ENCODE measurements around the gene TP53BP2.
"Not testable (repeated sequence)": the region's sequence is repeated elsewhere in the genome, so short reads cannot be mapped to it uniquely, and the experiment has no call there.

TP53BP2 gene

GRCh38 chr1:223813645-223814044 is 32.1 kb downstream of the TP53BP2 start:
- no peak overlapping the region for H3K9ac ChIP-seq (ENCODE audit: low read depth, low read length)
- H3K4me2 ChIP-seq (ENCODE audit: insufficient read depth, low read length), result no peak overlapping the region
- H3K79me2 ChIP-seq (ENCODE audit: insufficient read depth, low read length), result peaks cover 8% of the 10 kb centered on the region; the same call in 1 of the 2 replicates
- no peak for DNase-seq
- H4K20me1 ChIP-seq (ENCODE audit: insufficient read depth, low read length), result peaks cover 4% of the 10 kb centered on the region
- TF ChIP-seq CTCF (IDR thresholded peaks at IDR 0.05; ENCODE audit: borderline replicate concordance, extremely low read depth, low read length, poor library complexity, severe bottlenecking) (no peak), EZH2 (IDR thresholded peaks at IDR 0.05; ENCODE audit: borderline replicate concordance, low read depth, low read length, severe bottlenecking) (no peak)
- no peaks in the 10 kb centered on the region for H3K27me3 ChIP-seq (ENCODE audit: insufficient read depth, low read length, poor library complexity)
- no peak overlapping the region for H3K27ac ChIP-seq (ENCODE audit: low read length)
- H3K36me3 ChIP-seq (ENCODE audit: insufficient read depth, low read length), result peaks cover 43% of the 10 kb centered on the region
- no peaks in the 10 kb centered on the region for H3K4me1 ChIP-seq (ENCODE audit: insufficient read depth, low read length)
- no peak overlapping the region for H2AFZ ChIP-seq (ENCODE audit: low read depth, low read length)
- no peak for ATAC-seq (ENCODE audit: insufficient read depth, low read depth)
- H3K4me3 ChIP-seq (ENCODE audit: low read depth in 1 of 2, low read length in 2 of 2), result no peak overlapping the region
- H3K9me3 ChIP-seq (ENCODE audit: insufficient read depth, low read length, severe bottlenecking), result no peaks in the 10 kb centered on the region

- H3K4me3 ChIP-seq (ENCODE audit: low read depth in 1 of 2, low read length in 2 of 2), result no peak overlapping the region
- no peak overlapping the region for H3K4me2 ChIP-seq (ENCODE audit: insufficient read depth, low read length)
- H3K79me2 ChIP-seq (ENCODE audit: insufficient read depth, low read length), result peaks cover 8% of the 10 kb centered on the region; the same call in 1 of the 2 replicates
- no peaks in the 10 kb centered on the region for H3K4me1 ChIP-seq (ENCODE audit: insufficient read depth, low read length)
- no peaks in the 10 kb centered on the region for H3K27me3 ChIP-seq (ENCODE audit: insufficient read depth, low read length, poor library complexity)
- H3K27ac ChIP-seq (ENCODE audit: low read length), result no peak overlapping the region
- ATAC-seq (ENCODE audit: insufficient read depth, low read depth) (no peak; the same call in 2 of the 3 replicates), DNase-seq (no peak)
- no peak overlapping the region for H2AFZ ChIP-seq (ENCODE audit: low read depth, low read length)
- H4K20me1 ChIP-seq (ENCODE audit: insufficient read depth, low read length), result peaks cover 4% of the 10 kb centered on the region
- no peaks in the 10 kb centered on the region for H3K9me3 ChIP-seq (ENCODE audit: insufficient read depth, low read length, severe bottlenecking)
- no peak overlapping the region for H3K9ac ChIP-seq (ENCODE audit: low read depth, low read length)
- H3K36me3 ChIP-seq (ENCODE audit: insufficient read depth, low read length), result peaks cover 58% of the 10 kb centered on the region
- TF ChIP-seq EZH2 (IDR thresholded peaks at IDR 0.05; ENCODE audit: borderline replicate concordance, low read depth, low read length, severe bottlenecking) (no peak), CTCF (IDR thresholded peaks at IDR 0.05; ENCODE audit: borderline replicate concordance, extremely low read depth, low read length, poor library complexity, severe bottlenecking) (peak; percentile 54)
Measured at GRCh38 chr1:223811634-223812101, 34.1 kb downstream of the TP53BP2 start.

- no peak overlapping the region for H3K27ac ChIP-seq (ENCODE audit: low read length)
Measured at GRCh38 chr1:223810586-223810985, 35.2 kb downstream of the TP53BP2 start.

GRCh38 chr1:223809905-223810304 is 35.8 kb downstream of the TP53BP2 start:
- not testable (repeated sequence) for H4K20me1 ChIP-seq (ENCODE audit: insufficient read depth, low read length); H3K27me3 ChIP-seq (ENCODE audit: insufficient read depth, low read length, poor library complexity); ATAC-seq (ENCODE audit: insufficient read depth, low read depth); H3K79me2 ChIP-seq (ENCODE audit: insufficient read depth, low read length); H3K9me3 ChIP-seq (ENCODE audit: insufficient read depth, low read length, severe bottlenecking); H3K4me1 ChIP-seq (ENCODE audit: insufficient read depth, low read length); DNase-seq; H3K9ac ChIP-seq (ENCODE audit: low read depth, low read length); H3K4me3 ChIP-seq (ENCODE audit: low read depth in 1 of 2, low read length in 2 of 2); H3K27ac ChIP-seq (ENCODE audit: low read length); H2AFZ ChIP-seq (ENCODE audit: low read depth, low read length); H3K4me2 ChIP-seq (ENCODE audit: insufficient read depth, low read length)
- peaks cover 60% of the 10 kb centered on the region for H3K36me3 ChIP-seq (ENCODE audit: insufficient read depth, low read length)

More at GRCh38 chr1:223810586-223810985, 35.2 kb downstream of the TP53BP2 start:
- H3K4me3 ChIP-seq (ENCODE audit: low read depth in 1 of 2, low read length in 2 of 2), result no peak overlapping the region
- peaks cover 4% of the 10 kb centered on the region for H4K20me1 ChIP-seq (ENCODE audit: insufficient read depth, low read length)
- H3K9ac ChIP-seq (ENCODE audit: low read depth, low read length), result no peak overlapping the region
- H3K79me2 ChIP-seq (ENCODE audit: insufficient read depth, low read length), result peaks cover 5% of the 10 kb centered on the region; the same call in 1 of the 2 replicates
- H3K4me2 ChIP-seq (ENCODE audit: insufficient read depth, low read length), result no peak overlapping the region
- no peaks in the 10 kb centered on the region for H3K9me3 ChIP-seq (ENCODE audit: insufficient read depth, low read length, severe bottlenecking)
- ATAC-seq (ENCODE audit: insufficient read depth, low read depth) (no peak), DNase-seq (no peak)
- H2AFZ ChIP-seq (ENCODE audit: low read depth, low read length), result no peak overlapping the region
- H3K27me3 ChIP-seq (ENCODE audit: insufficient read depth, low read length, poor library complexity), result no peaks in the 10 kb centered on the region
- H3K36me3 ChIP-seq (ENCODE audit: insufficient read depth, low read length), result peaks cover 60% of the 10 kb centered on the region
- TF ChIP-seq EZH2 (IDR thresholded peaks at IDR 0.05; ENCODE audit: borderline replicate concordance, low read depth, low read length, severe bottlenecking), result no peak
- TF ChIP-seq CTCF (IDR thresholded peaks at IDR 0.05; ENCODE audit: borderline replicate concordance, extremely low read depth, low read length, poor library complexity, severe bottlenecking), result no peak
- H3K4me1 ChIP-seq (ENCODE audit: insufficient read depth, low read length), result no peaks in the 10 kb centered on the region
